ENCODE measurements around the gene RPL10A.

The RPL10A gene

DNA sequence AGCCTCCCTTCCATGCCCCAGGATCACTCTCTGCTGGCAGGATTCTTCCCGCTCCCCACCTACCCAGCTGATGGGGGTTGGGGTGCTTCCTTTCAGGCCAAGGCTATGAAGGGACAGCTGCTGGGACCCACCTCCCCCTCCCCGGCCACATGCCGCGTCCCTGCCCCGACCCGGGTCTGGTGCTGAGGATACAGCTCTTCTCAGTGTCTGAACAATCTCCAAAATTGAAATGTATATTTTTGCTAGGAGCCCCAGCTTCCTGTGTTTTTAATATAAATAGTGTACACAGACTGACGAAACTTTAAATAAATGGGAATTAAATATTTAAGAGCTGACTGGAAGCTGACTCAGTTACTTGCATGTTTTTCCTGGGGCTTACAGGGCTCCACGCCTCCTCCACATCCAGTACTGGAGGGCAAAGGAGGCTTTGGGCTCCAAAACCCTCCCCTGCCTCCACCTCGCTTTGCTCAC, 40.3 kb upstream of the RPL10A start:
- Histone ChIP-seq H3K27ac (ENCODE audit: low read depth, low read length, poor library complexity, severe bottlenecking) (no peak overlapping the region), H2AFZ (ENCODE audit: low read length) (no peak overlapping the region), H3K4me2 (ENCODE audit: low read length) (no peak overlapping the region)

DNA sequence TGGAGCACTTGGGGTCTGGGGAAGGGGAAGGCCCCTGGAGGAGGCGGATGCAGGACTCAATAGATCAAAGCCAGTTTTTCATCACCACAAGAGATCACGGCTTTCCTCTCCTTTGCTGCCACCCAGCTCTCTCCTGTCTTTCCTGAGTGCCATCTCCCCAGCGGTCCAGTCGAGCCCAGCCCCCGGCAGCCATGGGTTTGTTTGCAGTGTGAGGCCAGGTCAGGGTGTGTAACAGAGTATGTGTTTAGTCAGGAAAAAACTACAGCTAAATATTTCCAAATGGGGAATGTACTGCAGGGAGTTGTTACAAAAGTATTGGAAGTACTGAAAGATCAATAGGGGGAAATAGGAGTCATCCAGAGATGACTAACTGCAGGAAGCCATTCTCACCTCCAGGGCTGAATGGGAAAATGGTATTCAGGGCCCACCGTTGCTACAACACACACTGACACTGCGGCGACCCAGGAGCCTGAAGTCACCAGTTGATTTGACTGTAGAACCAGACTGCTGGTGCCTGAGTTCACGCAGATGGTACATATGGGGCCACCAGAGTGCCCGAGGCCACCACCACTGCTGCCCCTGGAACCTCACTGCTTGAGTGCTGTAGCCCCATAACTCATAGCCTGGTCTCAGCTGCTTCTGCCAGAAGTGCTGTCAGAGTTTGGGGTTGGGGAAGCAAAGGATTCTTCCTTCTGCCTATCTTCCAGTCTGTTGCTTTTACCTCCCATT, 39.6 kb upstream of the RPL10A start:
- Histone ChIP-seq H3K27me3 (ENCODE audit: insufficient read depth, low read length) (no peaks in the 10 kb centered on the region), H3K9me2 (ENCODE audit: low read depth, low read length) (no peaks in the 10 kb centered on the region), H3K4me3 (ENCODE audit: low read depth, low read length, poor library complexity, severe bottlenecking) (no peak overlapping the region), H3K79me2 (ENCODE audit: insufficient read depth, low read length) (no peaks in the 10 kb centered on the region), H3K36me3 (ENCODE audit: insufficient read depth, low read length) (no peaks in the 10 kb centered on the region; the same call in none of the 2 replicates), H3K4me1 (ENCODE audit: insufficient read depth, low read length, severe bottlenecking) (no peaks in the 10 kb centered on the region), H3F3A (ENCODE audit: insufficient read depth, low read length) (no peaks in the 10 kb centered on the region), H2AFZ (ENCODE audit: low read length) (no peak overlapping the region), H3K9ac (ENCODE audit: low read length) (no peak overlapping the region), H4K20me1 (ENCODE audit: insufficient read depth, low read length) (no peaks in the 10 kb centered on the region), H3K27ac (ENCODE audit: low read depth, low read length, poor library complexity, severe bottlenecking) (no peak overlapping the region), H3K9me3 (ENCODE audit: low read length) (peaks cover 11% of the 10 kb centered on the region), H3K4me2 (ENCODE audit: low read length) (no peak overlapping the region)
- TF ChIP-seq CTCF (IDR thresholded peaks at IDR 0.05; ENCODE audit: low read length) (no peak), EZH2 (IDR thresholded peaks at IDR 0.05; ENCODE audit: borderline replicate concordance, low read length) (no peak)

More for the DNA sequence above, 40.3 kb upstream of the RPL10A start:
- Histone ChIP-seq H3K36me3 (ENCODE audit: insufficient read depth, low read length) (no peaks in the 10 kb centered on the region; the same call in none of the 2 replicates), H3K9me2 (ENCODE audit: low read depth, low read length) (no peaks in the 10 kb centered on the region), H3K4me1 (ENCODE audit: insufficient read depth, low read length, severe bottlenecking) (no peaks in the 10 kb centered on the region), H3K9me3 (ENCODE audit: low read length) (peaks cover 11% of the 10 kb centered on the region), H3K27me3 (ENCODE audit: insufficient read depth, low read length) (no peaks in the 10 kb centered on the region), H3K4me3 (ENCODE audit: low read depth, low read length, poor library complexity, severe bottlenecking) (no peak overlapping the region), H3K9ac (ENCODE audit: low read length) (no peak overlapping the region), H3F3A (ENCODE audit: insufficient read depth, low read length) (no peaks in the 10 kb centered on the region), H3K79me2 (ENCODE audit: insufficient read depth, low read length) (no peaks in the 10 kb centered on the region), H4K20me1 (ENCODE audit: insufficient read depth, low read length) (no peaks in the 10 kb centered on the region)
- TF ChIP-seq EZH2 (IDR thresholded peaks at IDR 0.05; ENCODE audit: borderline replicate concordance, low read length) (no peak), CTCF (IDR thresholded peaks at IDR 0.05; ENCODE audit: low read length) (no peak)

- H3K4me2 ChIP-seq (ENCODE audit: low read length): no peak overlapping the region
- H3K4me3 ChIP-seq (ENCODE audit: low read depth, low read length, poor library complexity, severe bottlenecking): no peak overlapping the region
- H3K79me2 ChIP-seq (ENCODE audit: insufficient read depth, low read length): no peaks in the 10 kb centered on the region
- no peak overlapping the region for H2AFZ ChIP-seq (ENCODE audit: low read length)
- no peaks in the 10 kb centered on the region; the same call in none of the 2 replicates for H3K36me3 ChIP-seq (ENCODE audit: insufficient read depth, low read length)
- H3K9me3 ChIP-seq (ENCODE audit: low read length): peaks cover 11% of the 10 kb centered on the region
- no peaks in the 10 kb centered on the region for H4K20me1 ChIP-seq (ENCODE audit: insufficient read depth, low read length)
- no peaks in the 10 kb centered on the region for H3K4me1 ChIP-seq (ENCODE audit: insufficient read depth, low read length, severe bottlenecking)
- no peaks in the 10 kb centered on the region for H3K27me3 ChIP-seq (ENCODE audit: insufficient read depth, low read length)
- no peak for TF ChIP-seq CTCF (IDR thresholded peaks at IDR 0.05; ENCODE audit: low read length)
- TF ChIP-seq EZH2 (IDR thresholded peaks at IDR 0.05; ENCODE audit: borderline replicate concordance, low read length): no peak
- H3F3A ChIP-seq (ENCODE audit: insufficient read depth, low read length): no peaks in the 10 kb centered on the region
- no peak overlapping the region for H3K27ac ChIP-seq (ENCODE audit: low read depth, low read length, poor library complexity, severe bottlenecking)
- H3K9me2 ChIP-seq (ENCODE audit: low read depth, low read length): no peaks in the 10 kb centered on the region
- no peak overlapping the region for H3K9ac ChIP-seq (ENCODE audit: low read length)
Measured at GRCh38 chr6:35429463-35429862, 38.7 kb upstream of the RPL10A start.

Data from OCI-LY1 (cell line).